Astrocyte (in vitro differentiated cells and primary cell): ENCODE measurements around the gene CDKAL1.

Source experiments
- EZH2 ChIP-seq: IDR thresholded peaks from 2 replicates; pipeline ENCODE4 v1.6.1; 2012; ENCODE audit warnings: mild to moderate bottlenecking, low read length, inconsistent platforms; ENCODE audit not compliant: insufficient read depth
- TF ChIP-seq, protein P1 (sequence below): IDR thresholded peaks from 2 replicates; pipeline ENCODE4 v1.5.1; 2011; ENCODE audit warnings: low read depth, mild to moderate bottlenecking, inconsistent platforms, low read length, moderate library complexity; ENCODE audit not compliant: insufficient read depth

DNA sequence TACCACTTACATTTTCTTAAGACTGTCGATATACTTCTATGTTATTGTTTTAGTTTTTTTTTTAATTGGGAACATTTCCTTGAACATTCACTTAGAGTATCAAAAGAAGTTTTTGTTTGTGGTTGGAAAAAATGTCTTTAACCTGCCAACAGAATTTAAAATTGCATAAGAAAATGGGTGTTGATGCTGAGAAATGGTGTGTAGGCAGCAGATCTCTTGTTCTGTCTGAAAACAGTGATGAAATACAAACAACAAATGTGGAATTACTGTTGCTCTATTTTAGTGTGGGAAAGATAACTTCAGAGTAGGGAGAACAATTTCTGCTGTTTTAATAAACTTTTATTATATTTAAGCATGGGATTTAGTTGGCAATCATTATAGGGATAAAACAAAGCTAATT lies 293.5 kb downstream of the CDKAL1 start:
- TF ChIP-seq, protein P1, sequence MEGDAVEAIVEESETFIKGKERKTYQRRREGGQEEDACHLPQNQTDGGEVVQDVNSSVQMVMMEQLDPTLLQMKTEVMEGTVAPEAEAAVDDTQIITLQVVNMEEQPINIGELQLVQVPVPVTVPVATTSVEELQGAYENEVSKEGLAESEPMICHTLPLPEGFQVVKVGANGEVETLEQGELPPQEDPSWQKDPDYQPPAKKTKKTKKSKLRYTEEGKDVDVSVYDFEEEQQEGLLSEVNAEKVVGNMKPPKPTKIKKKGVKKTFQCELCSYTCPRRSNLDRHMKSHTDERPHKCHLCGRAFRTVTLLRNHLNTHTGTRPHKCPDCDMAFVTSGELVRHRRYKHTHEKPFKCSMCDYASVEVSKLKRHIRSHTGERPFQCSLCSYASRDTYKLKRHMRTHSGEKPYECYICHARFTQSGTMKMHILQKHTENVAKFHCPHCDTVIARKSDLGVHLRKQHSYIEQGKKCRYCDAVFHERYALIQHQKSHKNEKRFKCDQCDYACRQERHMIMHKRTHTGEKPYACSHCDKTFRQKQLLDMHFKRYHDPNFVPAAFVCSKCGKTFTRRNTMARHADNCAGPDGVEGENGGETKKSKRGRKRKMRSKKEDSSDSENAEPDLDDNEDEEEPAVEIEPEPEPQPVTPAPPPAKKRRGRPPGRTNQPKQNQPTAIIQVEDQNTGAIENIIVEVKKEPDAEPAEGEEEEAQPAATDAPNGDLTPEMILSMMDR: no peak
- no peak for TF ChIP-seq EZH2
